RWPE1 (cell line): ENCODE measurements around the gene CRELD2.
A peak's percentile ranks its signal among the peaks of the same experiment; 100 is the strongest.

Experiments
- CTCF ChIA-PET: fragments of 350-600 bp; sonication (Branson Sonifier 250); formaldehyde crosslinking; extraction: SDS; loops from one replicate; lab custom pipeline; 2021; lab: Yijun Ruan, JAX
- POLR2A ChIA-PET: fragments of 400-600 bp; formaldehyde crosslinking; extraction: SDS; loops from one replicate; lab custom pipeline; 2020; ENCODE audit warnings: antibody characterized with exemption; ENCODE audit not compliant: low non-redundant PET; lab: Yijun Ruan, JAX
- DNase-seq: peaks from one replicate; pipeline ENCODE4 v3.0.0; 2012; ENCODE audit warnings: low spot score
- H3K27ac ChIP-seq: fragments of 450-650 bp; 2 replicates; pipeline ENCODE4 v1.5.1; 2017
- TF ChIP-seq, protein P1 (sequence below): fragments of 450-650 bp; conservative IDR thresholded peaks from 2 replicates; pipeline ENCODE4 v1.5.1; 2017; ENCODE audit warnings: low read depth, mild to moderate bottlenecking

Gene CRELD2

DNA sequence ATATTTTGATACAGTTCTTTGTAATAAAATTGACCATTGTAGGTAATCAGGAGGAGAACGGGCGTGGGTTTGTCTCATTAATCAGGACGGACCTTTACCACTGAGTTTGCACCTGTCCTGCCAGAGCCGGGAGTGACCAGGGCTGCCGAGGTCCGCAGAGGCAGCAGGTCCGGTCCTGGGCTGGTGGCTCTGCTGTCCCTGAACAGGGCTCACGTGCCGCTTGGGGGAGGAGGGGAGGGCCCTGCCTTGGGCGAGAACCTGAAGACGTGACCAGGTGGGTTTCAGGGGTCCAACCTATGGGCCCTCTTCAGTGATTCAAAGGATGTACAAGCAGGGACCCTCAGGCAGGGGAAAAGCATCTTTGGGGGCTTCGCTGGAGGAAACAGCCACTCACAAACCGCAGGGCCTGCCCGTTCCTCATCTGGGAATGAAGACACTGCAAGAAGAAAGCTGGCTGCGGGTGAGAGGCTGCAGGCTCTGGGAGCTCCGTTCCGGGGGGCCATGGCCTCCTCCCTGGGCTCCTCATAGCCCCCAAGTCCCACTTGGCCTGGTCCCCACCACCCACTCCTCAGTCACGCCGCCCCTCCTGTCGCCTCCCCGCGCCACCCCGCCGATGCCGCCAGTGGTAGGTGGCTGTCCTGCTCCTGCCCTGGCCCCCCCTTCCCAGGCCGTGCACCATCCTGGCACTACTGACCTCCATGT lies 9.2 kb downstream of the CRELD2 start:
- POLR2A ChIA-PET, result no interaction called here

DNA sequence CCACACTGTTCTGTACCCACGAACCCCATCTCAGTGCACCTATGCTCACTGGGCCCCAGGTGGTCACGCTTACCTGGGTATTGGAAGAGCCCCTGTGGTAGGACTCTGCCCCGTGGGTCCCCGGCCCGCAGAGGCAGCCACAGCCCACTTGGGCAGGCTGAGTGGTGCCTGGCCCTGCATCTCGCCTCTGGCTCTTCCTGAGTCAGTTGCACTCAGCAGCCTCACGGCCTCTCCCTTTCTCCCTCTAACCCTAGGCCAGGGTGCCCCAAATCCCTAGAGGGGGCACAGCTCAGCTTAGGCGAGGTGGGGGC lies 9.7 kb downstream of the CRELD2 start:
- H3K27ac ChIP-seq, result no peak overlapping the region
- CTCF ChIA-PET, result no interaction called here
- TF ChIP-seq, protein P1, sequence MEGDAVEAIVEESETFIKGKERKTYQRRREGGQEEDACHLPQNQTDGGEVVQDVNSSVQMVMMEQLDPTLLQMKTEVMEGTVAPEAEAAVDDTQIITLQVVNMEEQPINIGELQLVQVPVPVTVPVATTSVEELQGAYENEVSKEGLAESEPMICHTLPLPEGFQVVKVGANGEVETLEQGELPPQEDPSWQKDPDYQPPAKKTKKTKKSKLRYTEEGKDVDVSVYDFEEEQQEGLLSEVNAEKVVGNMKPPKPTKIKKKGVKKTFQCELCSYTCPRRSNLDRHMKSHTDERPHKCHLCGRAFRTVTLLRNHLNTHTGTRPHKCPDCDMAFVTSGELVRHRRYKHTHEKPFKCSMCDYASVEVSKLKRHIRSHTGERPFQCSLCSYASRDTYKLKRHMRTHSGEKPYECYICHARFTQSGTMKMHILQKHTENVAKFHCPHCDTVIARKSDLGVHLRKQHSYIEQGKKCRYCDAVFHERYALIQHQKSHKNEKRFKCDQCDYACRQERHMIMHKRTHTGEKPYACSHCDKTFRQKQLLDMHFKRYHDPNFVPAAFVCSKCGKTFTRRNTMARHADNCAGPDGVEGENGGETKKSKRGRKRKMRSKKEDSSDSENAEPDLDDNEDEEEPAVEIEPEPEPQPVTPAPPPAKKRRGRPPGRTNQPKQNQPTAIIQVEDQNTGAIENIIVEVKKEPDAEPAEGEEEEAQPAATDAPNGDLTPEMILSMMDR, result no peak
- no peak for DNase-seq
- POLR2A ChIA-PET, result no interaction called here

More for the DNA sequence above, 9.2 kb downstream of the CRELD2 start:
- H3K27ac ChIP-seq, result 0 out of 2 replicates have a peak overlapping the region, but pooled peaks have one; percentile 9
- CTCF ChIA-PET, result no interaction called here
- no peak for DNase-seq
- TF ChIP-seq, protein P1, result no peak

DNA sequence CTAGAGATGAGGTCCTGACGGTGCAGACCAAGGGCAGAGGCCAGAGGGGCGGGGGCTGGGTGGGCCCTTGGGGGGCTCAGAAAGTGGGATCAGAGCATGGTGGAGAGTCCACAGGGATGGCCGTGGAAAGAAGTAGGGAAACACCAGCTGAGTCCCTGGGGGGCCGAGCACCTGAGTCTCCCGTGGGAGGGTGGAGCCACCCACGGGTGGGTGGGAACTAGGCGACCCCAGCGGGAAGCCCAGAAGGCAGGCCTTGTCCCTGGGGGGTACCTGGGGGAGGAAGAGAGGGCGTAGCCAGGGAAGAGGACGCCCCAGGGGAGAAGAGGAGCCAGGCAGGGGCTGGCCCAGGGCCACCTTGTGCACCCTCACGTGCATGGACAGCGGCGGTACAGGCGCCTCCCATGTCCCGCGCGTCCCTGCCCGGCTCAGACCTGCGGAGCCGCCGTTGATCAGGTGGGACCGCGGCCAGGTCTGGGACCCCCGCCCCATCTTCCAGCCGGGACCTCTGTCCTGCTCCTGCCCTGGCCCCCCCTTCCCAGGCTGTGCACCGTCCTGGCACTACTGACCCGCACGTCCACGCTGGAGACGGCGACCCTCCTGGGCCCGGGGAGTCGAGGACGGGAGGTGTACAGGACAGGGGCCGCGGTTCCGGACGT lies 10.2 kb downstream of the CRELD2 start:
- no peak overlapping the region for H3K27ac ChIP-seq
- ChIA-PET CTCF (no interaction called here), POLR2A (no interaction called here)
- DNase-seq, result no peak
- TF ChIP-seq, protein P1, result no peak

DNA sequence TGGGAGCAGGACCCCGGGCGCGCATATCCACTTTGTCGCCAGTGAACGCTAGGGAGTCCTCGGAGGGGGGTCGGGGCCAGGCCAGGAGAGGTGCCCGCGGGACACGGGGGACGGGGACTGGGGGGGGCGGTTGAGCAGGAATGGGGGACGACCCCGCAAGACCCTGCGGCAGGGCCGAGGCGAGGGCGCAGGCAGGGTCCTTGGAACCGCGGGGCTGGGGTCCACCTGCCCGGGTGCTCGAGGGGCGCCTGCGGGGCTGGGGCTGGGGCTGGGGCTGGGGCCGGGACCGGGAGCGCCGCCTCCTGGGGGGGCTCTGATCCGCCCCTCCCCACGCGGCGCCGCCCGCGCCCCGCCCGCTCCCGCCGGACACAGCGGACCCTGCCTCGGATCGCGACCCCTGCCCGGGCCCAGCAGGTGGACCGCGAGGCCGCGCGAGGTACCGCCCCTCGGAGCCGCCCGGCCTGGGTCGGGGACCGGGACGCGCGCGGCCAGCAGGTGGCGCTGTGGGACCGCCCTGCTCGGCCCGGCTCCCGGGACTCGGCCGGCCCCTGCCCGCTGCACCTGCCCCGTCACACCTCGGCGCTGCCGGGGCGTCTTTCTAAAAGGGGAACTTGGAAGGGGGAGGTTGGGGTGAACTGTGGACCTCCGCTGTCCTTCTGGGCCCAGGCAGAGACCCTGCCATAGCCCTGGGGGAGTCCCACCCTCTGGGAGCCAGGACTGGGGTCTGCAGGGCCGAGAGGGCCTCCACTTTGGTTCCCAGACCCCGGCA lies 11.0 kb downstream of the CRELD2 start:
- peak overlapping the region; percentile 90; the same call in 1 of the 2 replicates for H3K27ac ChIP-seq
- CTCF ChIA-PET, result interaction anchor here (0.7 to 2.0 kb wide), 4 partner anchors 22 to 229 kb away, joined by 3 to 12 read pairs (median 3); no protein-coding TSS in a partner anchor
- TF ChIP-seq, protein P1, result peak; percentile 91
- POLR2A ChIA-PET, result no interaction called here
- peak; percentile 65 for DNase-seq

DNA sequence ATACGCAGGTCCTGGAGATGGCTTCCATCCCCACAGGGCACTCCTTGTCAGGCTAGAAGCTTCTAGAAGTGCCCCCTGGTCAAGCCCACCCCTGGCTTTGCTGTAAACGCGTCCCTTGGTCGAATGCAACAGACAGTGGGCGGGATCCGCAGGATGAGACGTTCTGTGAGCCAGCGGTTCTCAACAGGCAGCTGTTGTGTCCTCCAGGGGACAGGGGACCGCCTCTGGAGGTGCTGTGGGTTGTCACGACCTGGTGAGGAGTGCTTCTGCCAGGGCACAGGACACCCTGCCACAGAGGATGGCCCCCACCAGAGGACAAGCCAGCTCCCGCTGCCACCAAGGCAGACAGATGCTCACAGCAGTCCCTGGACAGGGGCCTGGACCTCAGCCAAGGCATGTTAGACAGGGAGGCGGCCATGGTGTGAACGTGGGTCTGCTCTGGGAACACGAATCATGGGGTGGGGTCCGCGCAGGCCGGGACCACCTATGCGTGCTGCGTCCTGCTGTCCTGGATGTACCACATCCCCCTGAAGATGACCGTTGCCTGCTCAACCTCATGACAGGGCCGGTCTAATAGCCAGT lies 11.7 kb downstream of the CRELD2 start:
- POLR2A ChIA-PET, result no interaction called here
- TF ChIP-seq, protein P1, result no peak
- DNase-seq, result no peak
- CTCF ChIA-PET, result interaction anchor here (0.7 to 2.0 kb wide), 5 partner anchors 22 to 228 kb away, joined by 3 to 12 read pairs (median 3); no protein-coding TSS in a partner anchor
- peak overlapping the region; percentile 90 for H3K27ac ChIP-seq
